ENCODE results near the gene CALML4. TPM values are rescaled to one million over a fixed set of nuclear protein-coding genes. Genes with fewer than 3 reads are reported as not detected.

The CALML4 gene
- total RNA-seq, 4 donors from 2014 or later, result 3.0 to 5.1 (median 3.8) TPM

- peaks cover 4 to 14% of the 10 kb centered on the region in 2 donors for H3K4me1 ChIP-seq
- DNase-seq, result no peak
- no peaks in the 10 kb centered on the region for H3K36me3 ChIP-seq
- no peaks in the 10 kb centered on the region for H3K9me3 ChIP-seq
- H3K27me3 ChIP-seq, result no peaks in the 10 kb centered on the region
- TF ChIP-seq, protein P1, sequence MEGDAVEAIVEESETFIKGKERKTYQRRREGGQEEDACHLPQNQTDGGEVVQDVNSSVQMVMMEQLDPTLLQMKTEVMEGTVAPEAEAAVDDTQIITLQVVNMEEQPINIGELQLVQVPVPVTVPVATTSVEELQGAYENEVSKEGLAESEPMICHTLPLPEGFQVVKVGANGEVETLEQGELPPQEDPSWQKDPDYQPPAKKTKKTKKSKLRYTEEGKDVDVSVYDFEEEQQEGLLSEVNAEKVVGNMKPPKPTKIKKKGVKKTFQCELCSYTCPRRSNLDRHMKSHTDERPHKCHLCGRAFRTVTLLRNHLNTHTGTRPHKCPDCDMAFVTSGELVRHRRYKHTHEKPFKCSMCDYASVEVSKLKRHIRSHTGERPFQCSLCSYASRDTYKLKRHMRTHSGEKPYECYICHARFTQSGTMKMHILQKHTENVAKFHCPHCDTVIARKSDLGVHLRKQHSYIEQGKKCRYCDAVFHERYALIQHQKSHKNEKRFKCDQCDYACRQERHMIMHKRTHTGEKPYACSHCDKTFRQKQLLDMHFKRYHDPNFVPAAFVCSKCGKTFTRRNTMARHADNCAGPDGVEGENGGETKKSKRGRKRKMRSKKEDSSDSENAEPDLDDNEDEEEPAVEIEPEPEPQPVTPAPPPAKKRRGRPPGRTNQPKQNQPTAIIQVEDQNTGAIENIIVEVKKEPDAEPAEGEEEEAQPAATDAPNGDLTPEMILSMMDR (IDR thresholded peaks at IDR 0.05), result no peak
- TF ChIP-seq POLR2A (IDR thresholded peaks at IDR 0.05), result no peak
- H3K27ac ChIP-seq, result no peak overlapping the region
- H3K4me3 ChIP-seq (replicated peaks in 1 of 3), result no peak overlapping the region
- 78 to 82% methylated on average over 13 of the region's 13 CpGs for WGBS, 2 donors
- intact Hi-C loops (cut with DNase I), result loop anchor here (10.0 kb wide), 1 partner anchor 155 kb away; the partner anchor contains the start of gene PIAS1
Measured at GRCh38 chr15:68209735-68210408, 4.7 kb upstream of the CALML4 start.

GRCh38 chr15:68209272-68209671 is 4.1 kb upstream of the CALML4 start:
- Histone ChIP-seq H3K36me3 (no peaks in the 10 kb centered on the region), H3K4me1 (peaks cover 8 to 20% of the 10 kb centered on the region in 2 donors), H3K27ac (no peak overlapping the region), H3K27me3 (no peaks in the 10 kb centered on the region), H3K9me3 (no peaks in the 10 kb centered on the region), H3K4me3 (replicated peaks in 1 of 3) (no peak overlapping the region)
- TF ChIP-seq POLR2A (IDR thresholded peaks at IDR 0.05), result no peak
- TF ChIP-seq, protein P1 (IDR thresholded peaks at IDR 0.05), result no peak
- intact Hi-C loops (cut with DNase I), result no loop called here
- DNase-seq, result no peak
- 77 to 100% methylated on average over 5 to 7 of the region's 7 CpGs for WGBS, 2 donors

GRCh38 chr15:68208636-68209240 is 3.6 kb upstream of the CALML4 start:
- H3K27ac ChIP-seq, result no peak overlapping the region
- WGBS, 2 donors, result 87 to 90% methylated on average over 13 of the region's 13 CpGs
- H3K9me3 ChIP-seq, result no peaks in the 10 kb centered on the region
- no peaks in the 10 kb centered on the region for H3K27me3 ChIP-seq
- H3K36me3 ChIP-seq, result no peaks in the 10 kb centered on the region
- intact Hi-C loops (cut with DNase I), result no loop called here
- H3K4me1 ChIP-seq, result peaks cover 8 to 21% of the 10 kb centered on the region in 2 donors
- TF ChIP-seq POLR2A (IDR thresholded peaks at IDR 0.05), result no peak
- TF ChIP-seq, protein P1 (IDR thresholded peaks at IDR 0.05), result no peak
- no peak overlapping the region for H3K4me3 ChIP-seq (replicated peaks in 1 of 3)
- no peak for DNase-seq

GRCh38 chr15:68208136-68208535 is 3.0 kb upstream of the CALML4 start:
- no peak overlapping the region for H3K27ac ChIP-seq
- no peak for DNase-seq
- no peak overlapping the region for H3K4me3 ChIP-seq (replicated peaks in 1 of 3)
- H3K27me3 ChIP-seq, result no peaks in the 10 kb centered on the region
- intact Hi-C loops (cut with DNase I), result no loop called here
- 86 to 94% methylated on average over 16 of the region's 16 CpGs for WGBS, 2 donors
- TF ChIP-seq, protein P1 (IDR thresholded peaks at IDR 0.05), result no peak
- no peak for TF ChIP-seq POLR2A (IDR thresholded peaks at IDR 0.05)
- H3K9me3 ChIP-seq, result no peaks in the 10 kb centered on the region
- H3K4me1 ChIP-seq, result peaks cover 8 to 21% of the 10 kb centered on the region in 2 donors
- H3K36me3 ChIP-seq, result no peaks in the 10 kb centered on the region
